Neural cell (in vitro differentiated cells): Measurements from ENCODE around the gene THTPA.

ENCODE experiments used
- EP300 ChIP-seq: fragments of 450-650 bp; conservative IDR thresholded peaks from 2 replicates; pipeline ENCODE4 v1.6.1; 2014; ENCODE audit warnings: antibody characterized with exemption, mild to moderate bottlenecking, moderate library complexity; ENCODE audit not compliant: poor library complexity, severe bottlenecking
- EZH2 ChIP-seq: fragments of 200-600, 300-800 bp; shearing (Covaris generic), sonication (generic); IDR thresholded peaks from 2 replicates; pipeline ENCODE4 v1.6.1; 2014; ENCODE audit warnings: antibody characterized with exemption, low read length, borderline replicate concordance, mild to moderate bottlenecking; ENCODE audit not compliant: insufficient read depth, poor library complexity, severe bottlenecking
- POLR2AphosphoS5 ChIP-seq: IDR thresholded peaks from 2 replicates; pipeline ENCODE4 v1.6.1; 2012
- TF ChIP-seq, protein P1 (sequence below): fragments of 450-650 bp; IDR thresholded peaks from 2 replicates; pipeline ENCODE4 v1.5.1; 2014; ENCODE audit warnings: antibody characterized with exemption, mild to moderate bottlenecking, moderate library complexity; ENCODE audit not compliant: poor library complexity, severe bottlenecking

- no peak for TF ChIP-seq EP300
- no peak for TF ChIP-seq EZH2
- TF ChIP-seq, protein P1, sequence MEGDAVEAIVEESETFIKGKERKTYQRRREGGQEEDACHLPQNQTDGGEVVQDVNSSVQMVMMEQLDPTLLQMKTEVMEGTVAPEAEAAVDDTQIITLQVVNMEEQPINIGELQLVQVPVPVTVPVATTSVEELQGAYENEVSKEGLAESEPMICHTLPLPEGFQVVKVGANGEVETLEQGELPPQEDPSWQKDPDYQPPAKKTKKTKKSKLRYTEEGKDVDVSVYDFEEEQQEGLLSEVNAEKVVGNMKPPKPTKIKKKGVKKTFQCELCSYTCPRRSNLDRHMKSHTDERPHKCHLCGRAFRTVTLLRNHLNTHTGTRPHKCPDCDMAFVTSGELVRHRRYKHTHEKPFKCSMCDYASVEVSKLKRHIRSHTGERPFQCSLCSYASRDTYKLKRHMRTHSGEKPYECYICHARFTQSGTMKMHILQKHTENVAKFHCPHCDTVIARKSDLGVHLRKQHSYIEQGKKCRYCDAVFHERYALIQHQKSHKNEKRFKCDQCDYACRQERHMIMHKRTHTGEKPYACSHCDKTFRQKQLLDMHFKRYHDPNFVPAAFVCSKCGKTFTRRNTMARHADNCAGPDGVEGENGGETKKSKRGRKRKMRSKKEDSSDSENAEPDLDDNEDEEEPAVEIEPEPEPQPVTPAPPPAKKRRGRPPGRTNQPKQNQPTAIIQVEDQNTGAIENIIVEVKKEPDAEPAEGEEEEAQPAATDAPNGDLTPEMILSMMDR, result no peak
- no peak for TF ChIP-seq POLR2AphosphoS5
These were observed 31.1 kb upstream of the THTPA start for GRCh38 chr14:23524954-23525353.
